ENCODE measurements around the gene G0S2. TPM values are rescaled to one million over a fixed set of nuclear protein-coding genes. Genes with fewer than 3 reads are reported as not detected.

G0S2 gene
- total RNA-seq, 1 donor from 2014 or later = 0.79 TPM

DNA sequence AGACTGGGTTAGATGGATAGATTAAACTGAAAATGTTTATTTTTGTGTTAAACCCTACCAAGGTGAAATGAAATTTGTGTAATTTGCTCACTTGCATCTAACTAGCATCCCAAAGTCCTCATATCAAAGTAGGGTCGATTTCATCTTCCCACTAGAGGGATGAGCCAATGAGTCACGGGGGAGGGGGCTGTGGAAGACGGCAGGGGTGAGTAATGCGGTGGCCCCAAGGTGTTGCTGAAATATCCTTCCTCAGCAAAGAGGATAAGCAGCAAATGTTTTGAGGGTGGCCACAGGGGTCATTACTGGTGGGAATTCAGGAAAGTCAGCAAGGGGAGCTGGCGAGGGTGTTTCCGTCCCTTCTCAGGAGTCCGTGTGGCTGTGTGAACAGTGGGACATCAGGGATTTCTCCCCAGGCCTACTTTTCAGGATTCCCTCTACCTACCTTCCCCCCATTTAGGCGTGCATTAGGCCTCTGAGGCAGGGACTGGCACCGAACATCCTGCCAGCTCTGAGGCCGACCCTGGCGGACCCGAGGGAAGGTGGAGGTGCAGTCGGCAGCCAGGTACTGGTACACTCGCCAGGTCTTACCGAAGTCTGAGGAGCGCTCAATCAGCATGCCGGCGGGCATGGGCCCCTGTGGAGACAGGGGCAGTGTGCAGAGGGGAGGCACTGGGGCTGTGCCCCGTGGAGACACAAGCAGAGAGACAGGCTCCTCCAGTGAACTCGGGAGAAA is 41.0 kb upstream of the G0S2 start:
- no peaks in the 10 kb centered on the region for H3K36me3 Mint-ChIP-seq (ENCODE audit: insufficient read depth)
- TF ChIP-seq, protein P1, sequence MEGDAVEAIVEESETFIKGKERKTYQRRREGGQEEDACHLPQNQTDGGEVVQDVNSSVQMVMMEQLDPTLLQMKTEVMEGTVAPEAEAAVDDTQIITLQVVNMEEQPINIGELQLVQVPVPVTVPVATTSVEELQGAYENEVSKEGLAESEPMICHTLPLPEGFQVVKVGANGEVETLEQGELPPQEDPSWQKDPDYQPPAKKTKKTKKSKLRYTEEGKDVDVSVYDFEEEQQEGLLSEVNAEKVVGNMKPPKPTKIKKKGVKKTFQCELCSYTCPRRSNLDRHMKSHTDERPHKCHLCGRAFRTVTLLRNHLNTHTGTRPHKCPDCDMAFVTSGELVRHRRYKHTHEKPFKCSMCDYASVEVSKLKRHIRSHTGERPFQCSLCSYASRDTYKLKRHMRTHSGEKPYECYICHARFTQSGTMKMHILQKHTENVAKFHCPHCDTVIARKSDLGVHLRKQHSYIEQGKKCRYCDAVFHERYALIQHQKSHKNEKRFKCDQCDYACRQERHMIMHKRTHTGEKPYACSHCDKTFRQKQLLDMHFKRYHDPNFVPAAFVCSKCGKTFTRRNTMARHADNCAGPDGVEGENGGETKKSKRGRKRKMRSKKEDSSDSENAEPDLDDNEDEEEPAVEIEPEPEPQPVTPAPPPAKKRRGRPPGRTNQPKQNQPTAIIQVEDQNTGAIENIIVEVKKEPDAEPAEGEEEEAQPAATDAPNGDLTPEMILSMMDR (IDR thresholded peaks at IDR 0.05; ENCODE audit: unreplicated experiment) = no peak
- H3K27me3 Mint-ChIP-seq = peaks cover 12% of the 10 kb centered on the region
- no peak overlapping the region for H3K4me3 Mint-ChIP-seq (ENCODE audit: low read depth)
- H3K4me1 Mint-ChIP-seq (ENCODE audit: low read depth) = no peaks in the 10 kb centered on the region
- no peak overlapping the region for H3K27ac Mint-ChIP-seq
- no peaks in the 10 kb centered on the region for H3K9me3 Mint-ChIP-seq (ENCODE audit: low read depth)
- DNase-seq (ENCODE audit: low spot score, unreplicated experiment) = no peak

DNA sequence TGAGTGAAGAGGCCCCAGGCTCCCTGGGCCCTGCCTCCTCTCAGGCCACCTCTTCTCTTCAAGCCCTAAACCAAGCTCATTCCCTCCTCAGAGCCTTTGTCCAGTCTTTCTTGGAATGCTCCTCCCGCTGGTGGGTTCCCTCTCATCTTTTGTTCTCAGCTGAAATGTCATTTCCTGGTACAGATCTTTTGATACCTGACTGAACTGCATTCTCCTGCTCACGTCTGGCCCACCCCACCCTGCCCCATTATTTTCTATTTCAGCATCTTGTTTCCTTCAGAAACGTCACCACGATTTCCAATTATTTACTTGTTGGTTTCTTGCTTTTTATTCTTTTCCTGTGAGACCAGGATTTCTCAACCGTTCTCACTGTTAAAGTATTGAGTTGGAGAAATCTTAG is 39.4 kb upstream of the G0S2 start:
- DNase-seq (ENCODE audit: low spot score, unreplicated experiment) = no peak
- TF ChIP-seq, protein P1 (IDR thresholded peaks at IDR 0.05; ENCODE audit: unreplicated experiment) = no peak
- no peaks in the 10 kb centered on the region for H3K9me3 Mint-ChIP-seq (ENCODE audit: low read depth)
- H3K36me3 Mint-ChIP-seq (ENCODE audit: insufficient read depth) = no peaks in the 10 kb centered on the region
- H3K4me1 Mint-ChIP-seq (ENCODE audit: low read depth) = no peaks in the 10 kb centered on the region
- H3K27me3 Mint-ChIP-seq = peaks cover 9% of the 10 kb centered on the region
- H3K4me3 Mint-ChIP-seq (ENCODE audit: low read depth) = no peak overlapping the region
- H3K27ac Mint-ChIP-seq = no peak overlapping the region

- Mint-ChIP-seq H3K36me3 (ENCODE audit: insufficient read depth) (peaks cover 3% of the 10 kb centered on the region), H3K4me3 (ENCODE audit: low read depth) (no peak overlapping the region), H3K27me3 (peaks cover 7% of the 10 kb centered on the region), H3K9me3 (ENCODE audit: low read depth) (no peaks in the 10 kb centered on the region), H3K27ac (peak overlapping the region; percentile 50), H3K4me1 (ENCODE audit: low read depth) (peaks cover 4% of the 10 kb centered on the region)
- TF ChIP-seq, protein P1 (IDR thresholded peaks at IDR 0.05; ENCODE audit: unreplicated experiment) = no peak
- no peak for DNase-seq (ENCODE audit: low spot score, unreplicated experiment)
These were observed 33.4 kb upstream of the G0S2 start for GRCh38 chr1:209641832-209642172.

- Mint-ChIP-seq H3K27ac (no peak overlapping the region), H3K4me1 (ENCODE audit: low read depth) (peaks cover 4% of the 10 kb centered on the region), H3K36me3 (ENCODE audit: insufficient read depth) (peaks cover 3% of the 10 kb centered on the region), H3K9me3 (ENCODE audit: low read depth) (no peaks in the 10 kb centered on the region), H3K4me3 (ENCODE audit: low read depth) (no peak overlapping the region), H3K27me3 (peaks cover 7% of the 10 kb centered on the region)
- DNase-seq (ENCODE audit: low spot score, unreplicated experiment) = no peak
- TF ChIP-seq, protein P1 (IDR thresholded peaks at IDR 0.05; ENCODE audit: unreplicated experiment) = no peak
These were observed 32.4 kb upstream of the G0S2 start for GRCh38 chr1:209642816-209643215.

DNA sequence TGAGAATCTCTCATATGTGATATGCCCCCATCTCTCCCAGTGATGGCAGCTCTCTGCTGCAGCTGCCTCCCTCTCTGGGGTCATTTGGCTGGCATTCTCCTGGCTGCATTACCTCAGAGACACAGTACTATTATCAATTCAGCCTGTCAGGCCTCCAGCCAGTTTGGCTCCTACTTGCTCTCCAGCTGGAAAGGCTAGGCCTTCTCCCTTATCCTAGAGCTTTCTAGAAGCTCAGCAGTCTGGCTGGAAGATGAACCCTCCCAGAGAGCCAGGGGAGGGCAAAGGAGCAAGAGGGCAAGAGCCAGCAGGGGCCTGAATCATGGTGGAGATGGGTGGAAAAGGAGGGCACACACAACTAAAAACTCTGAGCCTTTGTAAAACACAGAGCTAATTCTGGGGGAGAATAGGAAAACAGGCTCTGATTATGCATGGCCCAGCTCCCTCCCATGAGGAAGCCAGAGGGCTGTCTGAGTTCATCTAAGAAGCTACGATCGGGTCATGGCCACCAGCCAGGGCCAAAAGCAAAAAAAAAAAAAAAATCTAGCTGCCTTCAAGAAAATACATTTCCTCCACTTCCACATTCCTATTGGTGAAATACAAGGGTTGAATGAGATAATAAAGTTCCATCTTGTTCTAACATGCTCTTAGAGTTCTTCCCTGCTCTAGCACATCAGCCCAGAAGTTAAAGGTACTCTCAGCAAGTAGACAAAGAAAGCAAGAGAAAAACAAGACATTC is 31.8 kb upstream of the G0S2 start:
- H3K27ac Mint-ChIP-seq = no peak overlapping the region
- peaks cover 3% of the 10 kb centered on the region for H3K36me3 Mint-ChIP-seq (ENCODE audit: insufficient read depth)
- DNase-seq (ENCODE audit: low spot score, unreplicated experiment) = no peak
- H3K4me1 Mint-ChIP-seq (ENCODE audit: low read depth) = peaks cover 4% of the 10 kb centered on the region
- peaks cover 6% of the 10 kb centered on the region for H3K27me3 Mint-ChIP-seq
- TF ChIP-seq, protein P1 (IDR thresholded peaks at IDR 0.05; ENCODE audit: unreplicated experiment) = no peak
- no peaks in the 10 kb centered on the region for H3K9me3 Mint-ChIP-seq (ENCODE audit: low read depth)
- no peak overlapping the region for H3K4me3 Mint-ChIP-seq (ENCODE audit: low read depth)

Measured in progenitor cell of endocrine pancreas (in vitro differentiated cells).